ENCODE results near the gene CDKN2A. TPM values are rescaled to one million over a fixed set of nuclear protein-coding genes. Genes with fewer than 3 reads are reported as not detected.

The CDKN2A gene
- total RNA-seq, 1 experiment from 2014 or later = 273 TPM

GRCh38 chr9:21997480-21997879, 3.3 kb upstream of the CDKN2A start:
- Histone ChIP-seq H3K9me2 (replicated peaks; ENCODE audit: low read length) (no peaks in the 10 kb centered on the region), H3K36me3 (ENCODE audit: low read depth, low read length) (no peaks in the 10 kb centered on the region), H3K9me3 (ENCODE audit: low read length) (no peaks in the 10 kb centered on the region), H2AFZ (ENCODE audit: low read length) (no peak overlapping the region), H3K4me1 (ENCODE audit: insufficient read depth, low read length) (peaks cover 22% of the 10 kb centered on the region), H4K20me1 (ENCODE audit: low read length) (0 out of 2 replicates have a peak, but pooled peaks cover 4% of the 10 kb centered on the region), H3K27me3 (ENCODE audit: low read length) (no peaks in the 10 kb centered on the region), H3K4me3 (ENCODE audit: low read length) (no peak overlapping the region), H3F3A (ENCODE audit: low read length, unreplicated experiment) (no peaks in the 10 kb centered on the region), H3K27ac (ENCODE audit: low read length) (no peak overlapping the region), H3K79me2 (ENCODE audit: low read length) (peaks cover 87% of the 10 kb centered on the region), H3K9ac (ENCODE audit: low read length) (no peak overlapping the region), H3K4me2 (ENCODE audit: low read length) (peak overlapping the region; percentile 4; the same call in 1 of the 2 replicates)
- ChIA-PET POLR2A (ENCODE audit: unreplicated experiment) (no interaction called here), CTCF (no interaction called here)
- no peak for ATAC-seq
- no TSS peak for BruUV-seq (replicated peaks)
- TF ChIP-seq EZH2phosphoT487 (IDR thresholded peaks at IDR 0.05; ENCODE audit: borderline replicate concordance, low read length) (no peak), EZH2 (IDR thresholded peaks at IDR 0.05; ENCODE audit: low read length, unreplicated experiment) (no peak)
- TF ChIP-seq, protein P1, sequence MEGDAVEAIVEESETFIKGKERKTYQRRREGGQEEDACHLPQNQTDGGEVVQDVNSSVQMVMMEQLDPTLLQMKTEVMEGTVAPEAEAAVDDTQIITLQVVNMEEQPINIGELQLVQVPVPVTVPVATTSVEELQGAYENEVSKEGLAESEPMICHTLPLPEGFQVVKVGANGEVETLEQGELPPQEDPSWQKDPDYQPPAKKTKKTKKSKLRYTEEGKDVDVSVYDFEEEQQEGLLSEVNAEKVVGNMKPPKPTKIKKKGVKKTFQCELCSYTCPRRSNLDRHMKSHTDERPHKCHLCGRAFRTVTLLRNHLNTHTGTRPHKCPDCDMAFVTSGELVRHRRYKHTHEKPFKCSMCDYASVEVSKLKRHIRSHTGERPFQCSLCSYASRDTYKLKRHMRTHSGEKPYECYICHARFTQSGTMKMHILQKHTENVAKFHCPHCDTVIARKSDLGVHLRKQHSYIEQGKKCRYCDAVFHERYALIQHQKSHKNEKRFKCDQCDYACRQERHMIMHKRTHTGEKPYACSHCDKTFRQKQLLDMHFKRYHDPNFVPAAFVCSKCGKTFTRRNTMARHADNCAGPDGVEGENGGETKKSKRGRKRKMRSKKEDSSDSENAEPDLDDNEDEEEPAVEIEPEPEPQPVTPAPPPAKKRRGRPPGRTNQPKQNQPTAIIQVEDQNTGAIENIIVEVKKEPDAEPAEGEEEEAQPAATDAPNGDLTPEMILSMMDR (conservative IDR thresholded peaks at IDR 0.05; ENCODE audit: low read depth, low read length) = no peak
- no peak for DNase-seq
- intact Hi-C loops (cut with micrococcal nuclease) = loop anchor here (10.0 kb wide), 1 partner anchor 447 kb away; the partner anchor contains the start of gene DMRTA1

- peak overlapping the region; percentile 96 for H3K4me3 ChIP-seq (ENCODE audit: low read length)
- no TSS peak for BruUV-seq (replicated peaks)
- 0 out of 2 replicates have a peak, but pooled peaks cover 4% of the 10 kb centered on the region for H4K20me1 ChIP-seq (ENCODE audit: low read length)
- TF ChIP-seq, protein P1 (conservative IDR thresholded peaks at IDR 0.05; ENCODE audit: low read depth, low read length) = no peak
- no peak for TF ChIP-seq EZH2phosphoT487 (IDR thresholded peaks at IDR 0.05; ENCODE audit: borderline replicate concordance, low read length)
- TF ChIP-seq EZH2 (IDR thresholded peaks at IDR 0.05; ENCODE audit: low read length, unreplicated experiment) = no peak
- H3K36me3 ChIP-seq (ENCODE audit: low read depth, low read length) = no peaks in the 10 kb centered on the region
- DNase-seq (no peak), ATAC-seq (no peak)
- peaks cover 22% of the 10 kb centered on the region for H3K4me1 ChIP-seq (ENCODE audit: insufficient read depth, low read length)
- no peak overlapping the region for H3K27ac ChIP-seq (ENCODE audit: low read length)
- no peaks in the 10 kb centered on the region for H3K27me3 ChIP-seq (ENCODE audit: low read length)
- H2AFZ ChIP-seq (ENCODE audit: low read length) = no peak overlapping the region
- POLR2A ChIA-PET (ENCODE audit: unreplicated experiment) = interaction anchor here (0.7 kb wide), 1 partner anchor 248 kb away, joined by 4 read pairs; no protein-coding TSS in a partner anchor
- no peaks in the 10 kb centered on the region for H3K9me3 ChIP-seq (ENCODE audit: low read length)
- no peaks in the 10 kb centered on the region for H3K9me2 ChIP-seq (replicated peaks; ENCODE audit: low read length)
- peak overlapping the region; percentile 98 for H3K4me2 ChIP-seq (ENCODE audit: low read length)
- intact Hi-C loops (cut with micrococcal nuclease) = loop anchor here (10.0 kb wide), 1 partner anchor 448 kb away; the partner anchor contains the start of gene DMRTA1
- H3K79me2 ChIP-seq (ENCODE audit: low read length) = peaks cover 87% of the 10 kb centered on the region
- CTCF ChIA-PET = no interaction called here
- H3K9ac ChIP-seq (ENCODE audit: low read length) = no peak overlapping the region
- no peaks in the 10 kb centered on the region for H3F3A ChIP-seq (ENCODE audit: low read length, unreplicated experiment)
Measured at GRCh38 chr9:21996858-21997257, 2.7 kb upstream of the CDKN2A start.

DNA sequence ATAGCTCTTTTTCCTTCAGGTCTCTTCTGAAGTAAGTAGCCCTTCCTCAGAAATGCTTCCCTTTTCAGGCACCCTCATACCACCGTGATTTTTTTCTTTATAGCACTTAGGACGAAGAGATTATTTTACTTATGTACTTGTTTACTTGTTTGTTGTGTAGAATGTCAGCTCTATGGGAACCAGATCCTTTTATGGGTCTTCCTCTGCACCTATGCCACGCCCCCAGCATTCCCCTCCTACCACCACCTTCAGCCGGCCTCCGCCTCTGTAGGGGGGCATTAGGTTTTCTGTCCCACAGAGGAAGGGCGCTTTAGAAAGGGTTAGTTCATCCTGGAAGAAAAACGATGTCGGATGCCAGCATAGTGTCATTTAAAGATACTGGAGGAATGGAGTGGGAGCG, 2.2 kb upstream of the CDKN2A start:
- Histone ChIP-seq H3F3A (ENCODE audit: low read length, unreplicated experiment) (no peaks in the 10 kb centered on the region), H3K9me2 (replicated peaks; ENCODE audit: low read length) (no peaks in the 10 kb centered on the region), H4K20me1 (ENCODE audit: low read length) (0 out of 2 replicates have a peak, but pooled peaks cover 4% of the 10 kb centered on the region), H3K36me3 (ENCODE audit: low read depth, low read length) (no peaks in the 10 kb centered on the region), H2AFZ (ENCODE audit: low read length) (peak overlapping the region; percentile 79), H3K79me2 (ENCODE audit: low read length) (peaks cover 87% of the 10 kb centered on the region), H3K4me1 (ENCODE audit: insufficient read depth, low read length) (peaks cover 25% of the 10 kb centered on the region), H3K9ac (ENCODE audit: low read length) (peak overlapping the region; percentile 97), H3K27me3 (ENCODE audit: low read length) (no peaks in the 10 kb centered on the region), H3K4me3 (ENCODE audit: low read length) (peak overlapping the region; percentile 96), H3K27ac (ENCODE audit: low read length) (peak overlapping the region; percentile 78; the same call in 1 of the 2 replicates), H3K9me3 (ENCODE audit: low read length) (no peaks in the 10 kb centered on the region), H3K4me2 (ENCODE audit: low read length) (peak overlapping the region; percentile 98)
- no TSS peak for BruUV-seq (replicated peaks)
- DNase-seq (no peak), ATAC-seq (no peak)
- CTCF ChIA-PET = interaction anchor here (0.8 kb wide), 1 partner anchor 12 kb away, joined by 3 read pairs; the partner anchor contains the start of gene CDKN2B
- POLR2A ChIA-PET (ENCODE audit: unreplicated experiment) = interaction anchor here (0.7 kb wide), 1 partner anchor 248 kb away, joined by 4 read pairs; no protein-coding TSS in a partner anchor
- intact Hi-C loops (cut with micrococcal nuclease) = loop anchor here (10.0 kb wide), 1 partner anchor 448 kb away; the partner anchor contains the start of gene DMRTA1
- TF ChIP-seq EZH2phosphoT487 (IDR thresholded peaks at IDR 0.05; ENCODE audit: borderline replicate concordance, low read length) = no peak
- TF ChIP-seq EZH2 (IDR thresholded peaks at IDR 0.05; ENCODE audit: low read length, unreplicated experiment) = no peak
- TF ChIP-seq, protein P1 (conservative IDR thresholded peaks at IDR 0.05; ENCODE audit: low read depth, low read length) = no peak
